SK-N-SH (cell line): ENCODE measurements around the gene GDPD5. TPM values are rescaled to one million over a fixed set of nuclear protein-coding genes. Genes with fewer than 3 reads are reported as not detected.

Source experiments
- CTCF ChIA-PET: fragments of 300-600, 350-600 bp; formaldehyde crosslinking; extraction: SDS; loops from one replicate; lab custom pipeline; 2021; lab: Yijun Ruan, JAX
- POLR2A ChIA-PET: fragments of 350-600 bp; sonication (Branson Sonifier 250); formaldehyde crosslinking; extraction: SDS; loops from one replicate; lab custom pipeline; 2020; ENCODE audit warnings: antibody characterized with exemption, inconsistent platforms; lab: Yijun Ruan, JAX
- DNase-seq: peaks from one replicate; pipeline ENCODE4 v3.0.0; 2012
- H2AFZ ChIP-seq: fragments of 200-600 bp; sonication (generic); 2 replicates; pipeline ENCODE4 v1.8.1; 2016; ENCODE audit warnings: antibody characterized with exemption, mild to moderate bottlenecking, low read depth
- H3F3A ChIP-seq: fragments of 200-600 bp; sonication (generic); replicated peaks from 2 replicates; pipeline ENCODE3; 2016; ENCODE audit warnings: antibody characterized with exemption, mild to moderate bottlenecking; ENCODE audit not compliant: insufficient read depth
- H3K27ac ChIP-seq, 2 experiments: fragments of 200-500 bp in 1 of 2; fragments of 200-600 bp in 1 of 2; sonication (Bioruptor generic) in 1 of 2; sonication (generic), shearing (Covaris generic) in 1 of 2; 2 replicates each; pipeline versions ENCODE4 v1.5.1 to v1.6.1; 2014 to 2016; ENCODE audit warnings: low read depth in 2 of 2, inconsistent platforms in 1 of 2, low read length in 1 of 2, mild to moderate bottlenecking in 1 of 2, mixed read lengths in 1 of 2
- H3K27me3 ChIP-seq: fragments of 200-600 bp; sonication (generic), shearing (Covaris generic); 2 replicates; pipeline ENCODE4 v1.6.1; 2016; ENCODE audit warnings: mixed run types; ENCODE audit not compliant: insufficient read depth
- H3K36me3 ChIP-seq, 2 experiments: fragments of 200-500 bp in 1 of 2; fragments of 200-600 bp in 1 of 2; sonication (Bioruptor generic) in 1 of 2; sonication (generic) in 1 of 2; replicated peaks in 1 of 2; 2 replicates each; pipeline versions ENCODE3 to v1.5.1; 2014 to 2016; ENCODE audit warnings: low read length in 1 of 2, mild to moderate bottlenecking in 1 of 2; ENCODE audit not compliant: insufficient read depth in 2 of 2, control insufficient read depth in 1 of 2
- H3K4me1 ChIP-seq, 2 experiments: fragments of 200-500 bp in 1 of 2; fragments of 200-600 bp in 1 of 2; sonication (Bioruptor generic) in 1 of 2; sonication (generic), shearing (Covaris generic) in 1 of 2; 2 replicates each; pipeline versions ENCODE4 v1.5.1 to v1.6.1; 2014 to 2016; ENCODE audit warnings: low read depth in 1 of 2, low read length in 1 of 2, mixed run types in 1 of 2; ENCODE audit not compliant: insufficient read depth in 2 of 2, control insufficient read depth in 1 of 2
- H3K4me2 ChIP-seq: fragments of 200-600 bp; sonication (generic), shearing (Covaris generic); 2 replicates; pipeline ENCODE4 v1.6.1; 2017; ENCODE audit warnings: mixed run types
- H3K4me3 ChIP-seq, 2 experiments: fragments of 200-500 bp in 1 of 2; fragments of 200-600 bp in 1 of 2; sonication (Bioruptor generic) in 1 of 2; sonication (generic), shearing (Covaris generic) in 1 of 2; 2 replicates each; pipeline versions ENCODE4 v1.5.1 to v1.8.1; 2014 to 2016; ENCODE audit warnings: low read depth in 2 of 2, inconsistent platforms in 1 of 2, low read length in 1 of 2, mild to moderate bottlenecking in 1 of 2, mixed read lengths in 1 of 2, moderate library complexity in 1 of 2
- H3K79me2 ChIP-seq: fragments of 200-600 bp; sonication (generic); 2 replicates; pipeline ENCODE4 v1.8.1; 2017; ENCODE audit warnings: mild to moderate bottlenecking; ENCODE audit not compliant: insufficient read depth
- H3K9ac ChIP-seq: fragments of 200-600 bp; sonication (generic); 2 replicates; pipeline ENCODE4 v1.6.1; 2017; ENCODE audit warnings: mixed run types
- H3K9me2 ChIP-seq: fragments of 200-600 bp; sonication (generic); 2 replicates; pipeline ENCODE4 v1.6.1; 2017; ENCODE audit warnings: mixed run types
- H3K9me3 ChIP-seq: fragments of 200-600 bp; sonication (generic); 2 replicates; pipeline ENCODE4 v1.6.1; 2017; ENCODE audit warnings: mixed run types, mild to moderate bottlenecking, moderate library complexity
- H4K20me1 ChIP-seq: fragments of 200-600 bp; sonication (generic); 2 replicates; pipeline ENCODE4 v1.6.1; 2017; ENCODE audit warnings: mild to moderate bottlenecking, mixed run types; ENCODE audit not compliant: insufficient read depth
- EP300 ChIP-seq, 2 experiments: IDR thresholded peaks; 2 replicates each; pipeline versions ENCODE4 v1.4.0 to v1.6.1; 2012; ENCODE audit warnings: borderline replicate concordance in 1 of 2, low read depth in 1 of 2, low read length in 1 of 2
- GATA2 ChIP-seq: sonication (generic); formaldehyde crosslinking; IDR thresholded peaks from 2 replicates; pipeline ENCODE4 v1.5.0; 2020; ENCODE audit warnings: mild to moderate bottlenecking, missing genetic modification reagents
- IRF3 ChIP-seq: fragments of 150-350 bp; IDR thresholded peaks from 2 replicates; pipeline ENCODE4 v1.6.1; 2016; ENCODE audit warnings: mild to moderate bottlenecking, low read depth, low read length
- JUND ChIP-seq: IDR thresholded peaks from 2 replicates; pipeline ENCODE4 v1.4.0; 2012
- MEF2A ChIP-seq: IDR thresholded peaks from 2 replicates; pipeline ENCODE4 v1.4.0; 2012; ENCODE audit warnings: low read depth, borderline replicate concordance
- NRF1 ChIP-seq: IDR thresholded peaks from 2 replicates; pipeline ENCODE4 v1.6.1; 2012; ENCODE audit warnings: low read depth, mild to moderate bottlenecking, low read length
- RAD21 ChIP-seq: IDR thresholded peaks from 2 replicates; pipeline ENCODE4 v1.6.1; 2012; ENCODE audit warnings: mild to moderate bottlenecking, low read length
- REST ChIP-seq: IDR thresholded peaks from 2 replicates; pipeline ENCODE4 v1.6.1; 2012; ENCODE audit warnings: mild to moderate bottlenecking, low read depth, low read length, moderate library complexity
- RFX5 ChIP-seq: IDR thresholded peaks from 2 replicates; pipeline ENCODE4 v1.6.1; 2012; ENCODE audit warnings: mild to moderate bottlenecking, improper control_type of control experiment, low read length
- RXRA ChIP-seq: IDR thresholded peaks from 2 replicates; pipeline ENCODE4 v1.4.0; 2012; ENCODE audit warnings: low read depth, mild to moderate bottlenecking, borderline replicate concordance
- SIN3A ChIP-seq: IDR thresholded peaks from 2 replicates; pipeline ENCODE4 v1.6.1; 2012; ENCODE audit warnings: low read depth, mild to moderate bottlenecking, low read length, moderate library complexity, borderline replicate concordance
- TAF1 ChIP-seq: IDR thresholded peaks from 2 replicates; pipeline ENCODE4 v1.6.1; 2012; ENCODE audit warnings: low read depth, mild to moderate bottlenecking, low read length, moderate library complexity, borderline replicate concordance
- TEAD4 ChIP-seq: IDR thresholded peaks from 2 replicates; pipeline ENCODE4 v1.4.0; 2012; ENCODE audit warnings: mild to moderate bottlenecking, borderline replicate concordance; ENCODE audit not compliant: insufficient read depth
- USF1 ChIP-seq: IDR thresholded peaks from 2 replicates; pipeline ENCODE4 v1.4.0; 2012; ENCODE audit warnings: low read depth, borderline replicate concordance
- USF2 ChIP-seq: fragments of 150-350 bp; IDR thresholded peaks from 2 replicates; pipeline ENCODE4 v1.6.1; 2017; ENCODE audit warnings: antibody characterized with exemption, low read length, low read depth, borderline replicate concordance
- WGBS: methylation state at CpG from one replicate; pipeline ENCODE4 v1.1.6; 2017; ENCODE audit warnings: low lambda C conversion rate; 5-methylcytosine and 5-hydroxymethylcytosine counted together
- polyA plus RNA-seq, 3 experiments: library from polyadenylated mRNA; depleted of rRNA; stranded (reverse); fragments of >200 nt; gene quantifications; 2 replicates each; pipeline ENCODE4 v1.2.3, GENCODE V29; 2012
- TF ChIP-seq, protein P1 (sequence below): IDR thresholded peaks from 2 replicates; pipeline ENCODE4 v1.4.0; 2012; ENCODE audit warnings: low read depth
- TF ChIP-seq, protein P2 (sequence below): IDR thresholded peaks from 2 replicates; pipeline ENCODE4; 2012

Gene GDPD5
- polyA plus RNA-seq, 1 of the 3 experiments (the other 2 are of a cell fraction) = 2.2 TPM

GRCh38 chr11:75523189-75523588 lies 2.6 kb downstream of the GDPD5 start:
- Histone ChIP-seq H3K9ac (no peak overlapping the region), H3K9me2 (no peaks in the 10 kb centered on the region), H3K27me3 (no peaks in the 10 kb centered on the region), H3K4me3 (no peak overlapping the region), H3K79me2 (no peaks in the 10 kb centered on the region), H3F3A (no peaks in the 10 kb centered on the region), H3K36me3 (no peaks in the 10 kb centered on the region), H3K27ac (no peak overlapping the region), H3K4me1 (peaks cover 0 to 35% of the 10 kb centered on the region in 2 experiments; a peak in 1 of 4 replicates), H3K9me3 (no peaks in the 10 kb centered on the region), H2AFZ (no peak overlapping the region), H3K4me2 (no peak overlapping the region), H4K20me1 (no peaks in the 10 kb centered on the region)
- CTCF ChIA-PET = interaction anchor here (1.2 to 15.4 kb wide), 10 partner anchors 9 to 274 kb away, joined by 3 to 275 read pairs (median 4); no protein-coding TSS in a partner anchor
- POLR2A ChIA-PET = no interaction called here
- DNase-seq = no peak
- TF ChIP-seq NRF1 (no peak), RAD21 (no peak), RXRA (no peak), IRF3 (no peak), JUND (no peak), TAF1 (no peak), USF1 (no peak), TEAD4 (no peak), RFX5 (no peak), REST (no peak), GATA2 (CRISPR knock-in tag) (no peak), SIN3A (no peak), EP300 (IDR thresholded peaks at IDR 0.05; ENCODE audit: borderline replicate concordance in 1 of 2, low read depth in 1 of 2, low read length in 1 of 2) (no peak), USF2 (no peak), MEF2A (no peak)
- TF ChIP-seq, protein P1, sequence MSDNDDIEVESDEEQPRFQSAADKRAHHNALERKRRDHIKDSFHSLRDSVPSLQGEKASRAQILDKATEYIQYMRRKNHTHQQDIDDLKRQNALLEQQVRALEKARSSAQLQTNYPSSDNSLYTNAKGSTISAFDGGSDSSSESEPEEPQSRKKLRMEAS = no peak
- TF ChIP-seq, protein P2, sequence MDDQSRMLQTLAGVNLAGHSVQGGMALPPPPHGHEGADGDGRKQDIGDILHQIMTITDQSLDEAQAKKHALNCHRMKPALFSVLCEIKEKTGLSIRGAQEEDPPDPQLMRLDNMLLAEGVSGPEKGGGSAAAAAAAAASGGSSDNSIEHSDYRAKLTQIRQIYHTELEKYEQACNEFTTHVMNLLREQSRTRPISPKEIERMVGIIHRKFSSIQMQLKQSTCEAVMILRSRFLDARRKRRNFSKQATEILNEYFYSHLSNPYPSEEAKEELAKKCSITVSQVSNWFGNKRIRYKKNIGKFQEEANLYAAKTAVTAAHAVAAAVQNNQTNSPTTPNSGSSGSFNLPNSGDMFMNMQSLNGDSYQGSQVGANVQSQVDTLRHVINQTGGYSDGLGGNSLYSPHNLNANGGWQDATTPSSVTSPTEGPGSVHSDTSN = no peak
- WGBS = 92% methylated on average over 5 of the region's 5 CpGs
